H1 (cell line): Measurements from ENCODE around the gene PHYH.

Source experiments
- ATF2 ChIP-seq: IDR thresholded peaks from 2 replicates; pipeline ENCODE4 v1.6.1; 2012; ENCODE audit warnings: low read length, inconsistent platforms
- EP300 ChIP-seq, 2 experiments: IDR thresholded peaks; 1 replicate in 1 of 2; 2 replicates in 1 of 2; pipeline ENCODE4 v1.6.1; 2011 to 2012; ENCODE audit warnings: low read depth in 2 of 2, low read length in 2 of 2, mild to moderate bottlenecking in 2 of 2, borderline replicate concordance in 1 of 2, inconsistent platforms in 1 of 2, moderate library complexity in 1 of 2
- JUND ChIP-seq: IDR thresholded peaks from 2 replicates; pipeline ENCODE4 v1.6.1; 2011; ENCODE audit warnings: mild to moderate bottlenecking, improper control_type of control experiment, low read length
- RFX5 ChIP-seq: IDR thresholded peaks from 2 replicates; pipeline ENCODE4 v1.6.1; 2011; ENCODE audit warnings: low read depth, low read length, improper control_type of control experiment, borderline replicate concordance
- SIN3A ChIP-seq, 2 experiments: IDR thresholded peaks in 1 of 2; conservative IDR thresholded peaks in 1 of 2; 2 replicates each; pipeline ENCODE4 v1.6.1; 2011 to 2012; ENCODE audit warnings: low read length in 2 of 2, improper control_type of control experiment in 1 of 2, low read depth in 1 of 2, mild to moderate bottlenecking in 1 of 2
- TEAD4 ChIP-seq: IDR thresholded peaks from 2 replicates; pipeline ENCODE4 v1.6.1; 2012; ENCODE audit warnings: low read depth, low read length, inconsistent platforms, mixed read lengths
- YY1 ChIP-seq: IDR thresholded peaks from 2 replicates; pipeline ENCODE4 v1.6.1; 2011; ENCODE audit warnings: low read depth, mild to moderate bottlenecking, low read length
- TF ChIP-seq, protein P1 (sequence below), 3 experiments: IDR thresholded peaks; 1 replicate in 2 of 3; 2 replicates in 1 of 3; pipeline versions ENCODE4 v1.5.1 to v1.6.1; 2011; ENCODE audit warnings: low read length in 3 of 3, mild to moderate bottlenecking in 3 of 3, inconsistent platforms in 2 of 3, low read depth in 1 of 3, moderate library complexity in 1 of 3; ENCODE audit not compliant: insufficient read depth in 1 of 3; ENCODE audit errors: control extremely low read depth in 1 of 3
- TF ChIP-seq, protein P2 (sequence below): IDR thresholded peaks from 2 replicates; pipeline ENCODE4 v1.6.1; 2011; ENCODE audit warnings: low read length, improper control_type of control experiment

DNA sequence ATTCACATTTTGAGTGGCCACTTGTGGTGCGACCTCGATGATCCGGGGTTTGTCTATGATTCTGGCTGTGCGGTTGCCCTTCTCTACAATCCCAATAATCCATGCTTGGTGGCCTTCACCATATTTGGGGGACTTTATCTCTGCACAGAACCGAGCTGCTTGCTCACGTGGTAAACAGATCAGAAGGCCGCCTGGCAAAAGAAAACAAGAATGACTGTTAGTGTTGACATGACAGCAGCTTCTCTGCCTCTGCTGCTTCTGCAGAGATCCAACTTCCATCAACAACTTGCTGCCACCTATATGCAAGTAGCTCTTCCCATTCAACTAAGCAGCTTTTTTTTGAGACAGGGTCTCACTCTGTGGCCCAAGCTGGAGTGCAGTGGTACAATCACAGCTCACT is 19.3 kb upstream of the PHYH start:
- TF ChIP-seq, protein P1, sequence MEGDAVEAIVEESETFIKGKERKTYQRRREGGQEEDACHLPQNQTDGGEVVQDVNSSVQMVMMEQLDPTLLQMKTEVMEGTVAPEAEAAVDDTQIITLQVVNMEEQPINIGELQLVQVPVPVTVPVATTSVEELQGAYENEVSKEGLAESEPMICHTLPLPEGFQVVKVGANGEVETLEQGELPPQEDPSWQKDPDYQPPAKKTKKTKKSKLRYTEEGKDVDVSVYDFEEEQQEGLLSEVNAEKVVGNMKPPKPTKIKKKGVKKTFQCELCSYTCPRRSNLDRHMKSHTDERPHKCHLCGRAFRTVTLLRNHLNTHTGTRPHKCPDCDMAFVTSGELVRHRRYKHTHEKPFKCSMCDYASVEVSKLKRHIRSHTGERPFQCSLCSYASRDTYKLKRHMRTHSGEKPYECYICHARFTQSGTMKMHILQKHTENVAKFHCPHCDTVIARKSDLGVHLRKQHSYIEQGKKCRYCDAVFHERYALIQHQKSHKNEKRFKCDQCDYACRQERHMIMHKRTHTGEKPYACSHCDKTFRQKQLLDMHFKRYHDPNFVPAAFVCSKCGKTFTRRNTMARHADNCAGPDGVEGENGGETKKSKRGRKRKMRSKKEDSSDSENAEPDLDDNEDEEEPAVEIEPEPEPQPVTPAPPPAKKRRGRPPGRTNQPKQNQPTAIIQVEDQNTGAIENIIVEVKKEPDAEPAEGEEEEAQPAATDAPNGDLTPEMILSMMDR (IDR thresholded peaks at IDR 0.05; ENCODE audit: control extremely low read depth in 1 of 3, insufficient read depth in 1 of 3, low read depth in 1 of 3, low read length in 3 of 3): no peak
- no peak for TF ChIP-seq EP300 (IDR thresholded peaks at IDR 0.05; ENCODE audit: borderline replicate concordance in 1 of 2, low read depth in 2 of 2, low read length in 2 of 2)
- TF ChIP-seq ATF2: no peak
- no peak for TF ChIP-seq TEAD4
- TF ChIP-seq YY1: no peak
- no peak for TF ChIP-seq JUND
- TF ChIP-seq RFX5: no peak
- TF ChIP-seq SIN3A (conservative IDR thresholded peaks at IDR 0.05 in 1 of 2, IDR thresholded peaks at IDR 0.05 in 1 of 2; ENCODE audit: low read depth in 1 of 2, low read length in 2 of 2): no peak
- TF ChIP-seq, protein P2, sequence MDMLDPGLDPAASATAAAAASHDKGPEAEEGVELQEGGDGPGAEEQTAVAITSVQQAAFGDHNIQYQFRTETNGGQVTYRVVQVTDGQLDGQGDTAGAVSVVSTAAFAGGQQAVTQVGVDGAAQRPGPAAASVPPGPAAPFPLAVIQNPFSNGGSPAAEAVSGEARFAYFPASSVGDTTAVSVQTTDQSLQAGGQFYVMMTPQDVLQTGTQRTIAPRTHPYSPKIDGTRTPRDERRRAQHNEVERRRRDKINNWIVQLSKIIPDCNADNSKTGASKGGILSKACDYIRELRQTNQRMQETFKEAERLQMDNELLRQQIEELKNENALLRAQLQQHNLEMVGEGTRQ: no peak
